Astrocyte (in vitro differentiated cells and primary cell): Measurements from ENCODE around the gene CDC25B.

Source experiments
- EZH2 ChIP-seq: IDR thresholded peaks from 2 replicates; pipeline ENCODE4 v1.6.1; 2012; ENCODE audit warnings: mild to moderate bottlenecking, low read length, inconsistent platforms; ENCODE audit not compliant: insufficient read depth
- TF ChIP-seq, protein P1 (sequence below): IDR thresholded peaks from 2 replicates; pipeline ENCODE4 v1.5.1; 2011; ENCODE audit warnings: low read depth, mild to moderate bottlenecking, inconsistent platforms, low read length, moderate library complexity; ENCODE audit not compliant: insufficient read depth

DNA sequence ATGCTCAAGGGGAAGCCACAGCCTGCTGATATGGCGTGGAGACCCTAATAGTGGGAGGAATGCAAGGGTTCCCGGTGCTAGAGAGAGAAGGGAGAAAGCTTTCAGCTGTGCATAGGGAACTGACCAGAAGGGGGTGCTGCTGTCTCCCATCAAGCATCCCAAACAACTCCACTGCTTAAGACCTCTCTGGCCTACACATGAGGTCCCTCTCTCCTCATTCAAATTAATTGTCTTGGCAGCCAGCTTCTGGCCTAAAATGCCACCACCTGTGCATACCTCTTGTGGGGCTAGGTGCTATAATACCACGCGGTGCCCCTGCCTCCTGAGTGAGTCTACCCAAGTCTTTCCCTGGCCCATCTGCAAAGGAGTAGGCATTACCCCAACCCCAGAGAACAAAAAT is 43.0 kb upstream of the CDC25B start:
- TF ChIP-seq, protein P1, sequence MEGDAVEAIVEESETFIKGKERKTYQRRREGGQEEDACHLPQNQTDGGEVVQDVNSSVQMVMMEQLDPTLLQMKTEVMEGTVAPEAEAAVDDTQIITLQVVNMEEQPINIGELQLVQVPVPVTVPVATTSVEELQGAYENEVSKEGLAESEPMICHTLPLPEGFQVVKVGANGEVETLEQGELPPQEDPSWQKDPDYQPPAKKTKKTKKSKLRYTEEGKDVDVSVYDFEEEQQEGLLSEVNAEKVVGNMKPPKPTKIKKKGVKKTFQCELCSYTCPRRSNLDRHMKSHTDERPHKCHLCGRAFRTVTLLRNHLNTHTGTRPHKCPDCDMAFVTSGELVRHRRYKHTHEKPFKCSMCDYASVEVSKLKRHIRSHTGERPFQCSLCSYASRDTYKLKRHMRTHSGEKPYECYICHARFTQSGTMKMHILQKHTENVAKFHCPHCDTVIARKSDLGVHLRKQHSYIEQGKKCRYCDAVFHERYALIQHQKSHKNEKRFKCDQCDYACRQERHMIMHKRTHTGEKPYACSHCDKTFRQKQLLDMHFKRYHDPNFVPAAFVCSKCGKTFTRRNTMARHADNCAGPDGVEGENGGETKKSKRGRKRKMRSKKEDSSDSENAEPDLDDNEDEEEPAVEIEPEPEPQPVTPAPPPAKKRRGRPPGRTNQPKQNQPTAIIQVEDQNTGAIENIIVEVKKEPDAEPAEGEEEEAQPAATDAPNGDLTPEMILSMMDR, result peak; percentile 62
- no peak for TF ChIP-seq EZH2
